Keratinocyte (primary cell): ENCODE measurements around the gene ENTPD2. TPM values are rescaled to one million over a fixed set of nuclear protein-coding genes. Genes with fewer than 3 reads are reported as not detected.

Source experiments
- DNase-seq: peaks from one replicate; pipeline ENCODE4 v3.0.0-alpha.2; 2011; ENCODE audit warnings: low read depth, missing footprints, low spot score
- FAIRE-seq: peaks from 2 replicates; lab custom pipeline; 2011; peaks lifted over from hg19 to GRCh38; lab: Jason Lieb, UNC
- H2AFZ ChIP-seq: 2 replicates; pipeline ENCODE4 v1.6.0; 2012; ENCODE audit warnings: low read length, control low read depth, inconsistent platforms; ENCODE audit not compliant: control insufficient read depth
- H3K27ac ChIP-seq: 2 replicates; pipeline ENCODE4 v1.5.1; 2011; ENCODE audit warnings: low read length; ENCODE audit not compliant: control insufficient read depth, insufficient read depth
- H3K27me3 ChIP-seq: 3 replicates; pipeline ENCODE4 v1.6.0; 2011; ENCODE audit warnings: low read length; ENCODE audit not compliant: control insufficient read depth, insufficient read depth; ENCODE audit errors: extremely low read depth
- H3K36me3 ChIP-seq, 2 experiments: 2 replicates in 1 of 2; 3 replicates in 1 of 2; pipeline ENCODE4 v1.5.1; 2011; ENCODE audit warnings: low read length in 2 of 2, mild to moderate bottlenecking in 1 of 2; ENCODE audit not compliant: control insufficient read depth in 2 of 2, insufficient read depth in 2 of 2; ENCODE audit errors: extremely low read depth in 1 of 2
- H3K4me1 ChIP-seq: 3 replicates; pipeline ENCODE4 v1.5.1; 2011; ENCODE audit warnings: low read length; ENCODE audit not compliant: control insufficient read depth, insufficient read depth; ENCODE audit errors: extremely low read depth
- H3K4me2 ChIP-seq: 3 replicates; pipeline ENCODE4 v1.6.0; 2011; ENCODE audit warnings: low read depth, low read length; ENCODE audit not compliant: control insufficient read depth, insufficient read depth; ENCODE audit errors: extremely low read depth
- H3K4me3 ChIP-seq, 3 experiments: fragments of 200-600 bp in 1 of 3; sonication (generic) in 1 of 3; 2 replicates in 2 of 3; 3 replicates in 1 of 3; pipeline ENCODE4 v1.5.1; 2011 to 2016; ENCODE audit warnings: low read length in 3 of 3, mild to moderate bottlenecking in 3 of 3, control low read depth in 2 of 3, inconsistent platforms in 1 of 3, low read depth in 1 of 3, mixed read lengths in 1 of 3, mixed run types in 1 of 3, moderate library complexity in 1 of 3; ENCODE audit not compliant: control insufficient read depth in 2 of 3, insufficient read depth in 2 of 3; ENCODE audit errors: extremely low read depth in 1 of 3
- H3K79me2 ChIP-seq: 2 replicates; pipeline ENCODE4 v1.6.0; 2012; ENCODE audit warnings: low read length; ENCODE audit not compliant: control insufficient read depth, insufficient read depth
- H3K9ac ChIP-seq: 3 replicates; pipeline ENCODE4 v1.6.0; 2011; ENCODE audit warnings: low read length; ENCODE audit not compliant: control insufficient read depth, insufficient read depth; ENCODE audit errors: extremely low read depth
- H3K9me1 ChIP-seq: 3 replicates; pipeline ENCODE4 v1.6.0; 2011; ENCODE audit warnings: low read length; ENCODE audit not compliant: control insufficient read depth, insufficient read depth; ENCODE audit errors: extremely low read depth
- H3K9me3 ChIP-seq: 2 replicates; pipeline ENCODE4 v1.5.1; 2012; ENCODE audit warnings: low read depth, low read length; ENCODE audit not compliant: control insufficient read depth
- H4K20me1 ChIP-seq: 3 replicates; pipeline ENCODE4 v1.6.0; 2011; ENCODE audit warnings: low read length; ENCODE audit not compliant: control insufficient read depth, insufficient read depth; ENCODE audit errors: extremely low read depth
- EZH2 ChIP-seq: IDR thresholded peaks from one replicate; pipeline ENCODE4 v1.6.1; 2012; ENCODE audit warnings: inconsistent platforms, mild to moderate bottlenecking, low read length, moderate library complexity
- dilution Hi-C: fragments of 300-500 bp; cut with MboI; formaldehyde crosslinking; loops from one replicate; pipeline ENCODE4 v1.7.0; 2020; ENCODE audit warnings: low sequenced_read_pairs; ENCODE audit not compliant: extremely low pct_ligation_motif_present
- polyA plus RNA-seq, 5 experiments: library from polyadenylated mRNA; depleted of rRNA in 3 of 5; stranded (reverse) in 3 of 5; stranded (forward) in 1 of 5; unstranded in 1 of 5; fragments of >200 nt; gene quantifications; 1 replicate in 1 of 5; 2 replicates in 3 of 5; 3 replicates in 1 of 5; pipeline versions ENCODE4 v1.2.1 to v1.2.3, GENCODE V29; 2011 to 2012; ENCODE audit warnings: missing spikeins in 2 of 5, low read depth in 1 of 5, low replicate concordance in 1 of 5
- TF ChIP-seq, protein P1 (sequence below), 3 experiments: IDR thresholded peaks in 1 of 3; conservative IDR thresholded peaks in 1 of 3; optimal IDR thresholded peaks in 1 of 3; 2 replicates in 2 of 3; 3 replicates in 1 of 3; pipeline versions ENCODE3 to v1.5.1; 2011; ENCODE audit warnings: low read length in 3 of 3, mild to moderate bottlenecking in 3 of 3, moderate library complexity in 2 of 3, control low read depth in 1 of 3, inconsistent platforms in 1 of 3; ENCODE audit not compliant: insufficient read depth in 2 of 3; ENCODE audit errors: extremely low read depth in 1 of 3

Gene ENTPD2
- polyA plus RNA-seq, 1 donor (not counting 4 experiments of a cell fraction or from before 2014, with no cell fraction given): 0.52 TPM

DNA sequence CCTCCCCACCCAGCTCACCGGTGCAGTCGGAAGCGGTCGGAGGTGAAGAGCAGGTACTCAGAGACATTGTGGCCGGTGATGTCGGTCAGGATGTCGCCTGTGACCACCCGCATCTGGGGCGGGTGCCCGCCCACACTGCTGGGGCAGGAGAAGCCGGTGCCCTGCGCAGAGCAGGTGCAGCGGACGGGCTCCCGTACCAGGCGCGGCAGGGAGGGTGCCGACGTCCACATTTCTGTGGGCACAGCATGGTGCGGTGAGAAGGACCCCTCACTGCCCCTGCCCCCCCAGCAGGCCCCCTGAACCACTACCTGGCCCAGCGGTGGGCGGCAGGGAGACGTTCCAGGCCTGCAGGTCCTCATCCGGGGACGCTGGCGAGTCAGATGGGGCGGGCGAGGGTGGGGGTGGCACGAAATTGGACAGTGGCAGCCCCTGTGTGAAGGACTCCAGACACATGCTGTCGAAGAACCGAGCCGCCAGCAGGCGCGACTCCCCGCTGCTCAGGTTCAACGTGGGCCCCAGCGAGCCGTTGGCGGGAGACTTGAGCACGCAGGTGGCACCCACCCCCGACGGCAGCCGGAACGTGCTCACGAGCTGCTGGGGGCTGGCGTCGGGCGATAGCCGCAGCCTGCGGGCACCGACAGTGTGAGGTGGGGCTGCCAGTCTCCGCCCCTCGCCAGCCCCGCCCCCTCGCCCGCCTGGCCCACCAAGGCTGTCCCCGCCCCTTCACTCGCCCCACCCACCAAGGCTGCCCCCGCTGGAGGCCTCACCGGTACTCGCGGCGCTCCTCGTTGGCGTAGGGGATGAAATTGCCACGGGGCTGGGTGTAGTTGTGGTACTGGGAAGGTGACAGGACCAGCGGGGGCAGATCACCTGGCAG, 40.9 kb downstream of the ENTPD2 start:
- TF ChIP-seq EZH2: no peak
- TF ChIP-seq, protein P1, sequence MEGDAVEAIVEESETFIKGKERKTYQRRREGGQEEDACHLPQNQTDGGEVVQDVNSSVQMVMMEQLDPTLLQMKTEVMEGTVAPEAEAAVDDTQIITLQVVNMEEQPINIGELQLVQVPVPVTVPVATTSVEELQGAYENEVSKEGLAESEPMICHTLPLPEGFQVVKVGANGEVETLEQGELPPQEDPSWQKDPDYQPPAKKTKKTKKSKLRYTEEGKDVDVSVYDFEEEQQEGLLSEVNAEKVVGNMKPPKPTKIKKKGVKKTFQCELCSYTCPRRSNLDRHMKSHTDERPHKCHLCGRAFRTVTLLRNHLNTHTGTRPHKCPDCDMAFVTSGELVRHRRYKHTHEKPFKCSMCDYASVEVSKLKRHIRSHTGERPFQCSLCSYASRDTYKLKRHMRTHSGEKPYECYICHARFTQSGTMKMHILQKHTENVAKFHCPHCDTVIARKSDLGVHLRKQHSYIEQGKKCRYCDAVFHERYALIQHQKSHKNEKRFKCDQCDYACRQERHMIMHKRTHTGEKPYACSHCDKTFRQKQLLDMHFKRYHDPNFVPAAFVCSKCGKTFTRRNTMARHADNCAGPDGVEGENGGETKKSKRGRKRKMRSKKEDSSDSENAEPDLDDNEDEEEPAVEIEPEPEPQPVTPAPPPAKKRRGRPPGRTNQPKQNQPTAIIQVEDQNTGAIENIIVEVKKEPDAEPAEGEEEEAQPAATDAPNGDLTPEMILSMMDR (optimal IDR thresholded peaks at IDR 0.05 in 1 of 3, IDR thresholded peaks at IDR 0.05 in 1 of 3, conservative IDR thresholded peaks at IDR 0.05 in 1 of 3; ENCODE audit: extremely low read depth in 1 of 3, insufficient read depth in 2 of 3, low read length in 3 of 3): no peak

GRCh38 chr9:137011907-137012675, 41.8 kb downstream of the ENTPD2 start:
- Histone ChIP-seq H3K9me3 (no peaks in the 10 kb centered on the region), H3K4me3 (no peak overlapping the region), H3K79me2 (no peaks in the 10 kb centered on the region), H3K9me1 (no peaks in the 10 kb centered on the region), H4K20me1 (no peaks in the 10 kb centered on the region), H3K27me3 (no peaks in the 10 kb centered on the region), H3K36me3 (no peaks in the 10 kb centered on the region), H3K4me2 (no peak overlapping the region), H3K27ac (no peak overlapping the region), H3K9ac (no peak overlapping the region), H2AFZ (no peak overlapping the region), H3K4me1 (no peaks in the 10 kb centered on the region)
- DNase-seq (no peak), FAIRE-seq (no peak)
- no peak for TF ChIP-seq EZH2
- TF ChIP-seq, protein P1 (optimal IDR thresholded peaks at IDR 0.05 in 1 of 3, IDR thresholded peaks at IDR 0.05 in 1 of 3, conservative IDR thresholded peaks at IDR 0.05 in 1 of 3; ENCODE audit: extremely low read depth in 1 of 3, insufficient read depth in 2 of 3, low read length in 3 of 3): no peak
- dilution Hi-C loops: no loop called here

More for the DNA sequence above, 40.9 kb downstream of the ENTPD2 start:
- no peak overlapping the region for H3K4me3 ChIP-seq
- H3K27ac ChIP-seq: no peak overlapping the region
- H3K9me1 ChIP-seq: no peaks in the 10 kb centered on the region
- no peak overlapping the region for H3K4me2 ChIP-seq
- no peaks in the 10 kb centered on the region for H3K9me3 ChIP-seq
- H3K36me3 ChIP-seq: no peaks in the 10 kb centered on the region
- dilution Hi-C loops: no loop called here
- FAIRE-seq: no peak
- H4K20me1 ChIP-seq: no peaks in the 10 kb centered on the region
- no peaks in the 10 kb centered on the region for H3K27me3 ChIP-seq
- no peak overlapping the region for H2AFZ ChIP-seq
- H3K4me1 ChIP-seq: no peaks in the 10 kb centered on the region
- DNase-seq: no peak
- H3K9ac ChIP-seq: no peak overlapping the region
- no peaks in the 10 kb centered on the region for H3K79me2 ChIP-seq
